SK-N-SH treated with all-trans-retinoic acid at 6 μM for 48 hours (cell line): ENCODE measurements around the gene ISG15.

Experiments
- ATAC-seq: fragments of 200-7000 bp; cut with Tn5 transposase; 3 replicates; pipeline ENCODE4 v1.9.1; 2020; ENCODE audit warnings: mild to moderate bottlenecking, moderate library complexity
- ARNTL ChIP-seq: fragments of 450-650 bp; formaldehyde crosslinking; IDR thresholded peaks from 2 replicates; pipeline ENCODE4 v1.5.0; 2020; ENCODE audit warnings: low read depth, mild to moderate bottlenecking, moderate library complexity, borderline replicate concordance
- BACH2 ChIP-seq: fragments of 250-450 bp; sonication (Bioruptor Pico); IDR thresholded peaks from 2 replicates; pipeline ENCODE4 v1.9.0; 2021; ENCODE audit warnings: mild to moderate bottlenecking, borderline replicate concordance
- CSDC2 ChIP-seq: fragments of 250-450 bp; sonication (Bioruptor Pico); IDR thresholded peaks from 2 replicates; pipeline ENCODE4 v1.5.0; 2020; ENCODE audit warnings: mild to moderate bottlenecking, moderate library complexity
- ESRRG ChIP-seq: fragments of 250-450 bp; sonication (Bioruptor Pico); IDR thresholded peaks from 2 replicates; pipeline ENCODE4 v1.6.1; 2021; ENCODE audit warnings: mild to moderate bottlenecking
- GLIS3 ChIP-seq: fragments of 250-450 bp; sonication (Bioruptor Pico); IDR thresholded peaks from 2 replicates; pipeline ENCODE4 v1.5.0; 2020; ENCODE audit warnings: mild to moderate bottlenecking, moderate library complexity
- OSR1 ChIP-seq: fragments of 250-450 bp; sonication (Bioruptor Pico); IDR thresholded peaks from 2 replicates; pipeline ENCODE4 v1.8.0; 2022; ENCODE audit warnings: moderate library complexity, mild to moderate bottlenecking, inconsistent platforms
- PPARA ChIP-seq: fragments of 250-450 bp; sonication (Bioruptor Pico); IDR thresholded peaks from 2 replicates; pipeline ENCODE4 v1.5.0; 2020; ENCODE audit warnings: mild to moderate bottlenecking, borderline replicate concordance
- RARB ChIP-seq: fragments of 250-450 bp; sonication (Bioruptor Pico); IDR thresholded peaks from 2 replicates; pipeline ENCODE4 v1.8.0; 2021; ENCODE audit warnings: mild to moderate bottlenecking, moderate library complexity
- SNAI2 ChIP-seq: fragments of 250-450 bp; sonication (Bioruptor Pico); IDR thresholded peaks from 2 replicates; pipeline ENCODE4 v1.5.0; 2020; ENCODE audit warnings: mild to moderate bottlenecking, moderate library complexity
- TCF4 ChIP-seq: fragments of 250-450 bp; sonication (Bioruptor Pico); IDR thresholded peaks from 2 replicates; pipeline ENCODE4 v1.8.0; 2021; ENCODE audit warnings: mild to moderate bottlenecking, moderate library complexity, borderline replicate concordance
- TOX ChIP-seq: fragments of 250-450 bp; sonication (Bioruptor Pico); IDR thresholded peaks from 2 replicates; pipeline ENCODE4 v1.8.0; 2021; ENCODE audit warnings: mild to moderate bottlenecking, moderate library complexity, borderline replicate concordance
- ZFP3 ChIP-seq: fragments of 250-450 bp; sonication (Bioruptor Pico); IDR thresholded peaks from 2 replicates; pipeline ENCODE4 v1.5.0; 2020; ENCODE audit warnings: mild to moderate bottlenecking, moderate library complexity
- ZNF565 ChIP-seq: fragments of 450-650 bp; formaldehyde crosslinking; conservative IDR thresholded peaks from 2 replicates; pipeline ENCODE4 v1.5.0; 2020; ENCODE audit warnings: low read depth, mild to moderate bottlenecking, moderate library complexity
- TF ChIP-seq, protein P1 (sequence below): fragments of 250-450 bp; sonication (Bioruptor Pico); IDR thresholded peaks from 2 replicates; pipeline ENCODE4 v1.8.0; 2021; ENCODE audit warnings: low read depth, mild to moderate bottlenecking, moderate library complexity, borderline replicate concordance
- TF ChIP-seq, protein P2 (sequence below): fragments of 250-450 bp; sonication (Bioruptor Pico); IDR thresholded peaks from 2 replicates; pipeline ENCODE4 v1.5.0; 2020; ENCODE audit warnings: mild to moderate bottlenecking, moderate library complexity
- TF ChIP-seq, protein P3 (sequence below): fragments of 250-450 bp; sonication (Bioruptor Pico); IDR thresholded peaks from 2 replicates; pipeline ENCODE4 v1.8.0; 2020; ENCODE audit warnings: mild to moderate bottlenecking, moderate library complexity, borderline replicate concordance
- TF ChIP-seq, protein P4 (sequence below): fragments of 250-450 bp; sonication (Bioruptor Pico); IDR thresholded peaks from 2 replicates; pipeline ENCODE4 v1.5.1; 2021; ENCODE audit warnings: mild to moderate bottlenecking, moderate library complexity
- TF ChIP-seq, protein P5 (sequence below): fragments of 250-450 bp; sonication (Bioruptor Pico); IDR thresholded peaks from 2 replicates; pipeline ENCODE4 v1.5.1; 2020; ENCODE audit warnings: low read depth, mild to moderate bottlenecking, moderate library complexity

The ISG15 gene

DNA sequence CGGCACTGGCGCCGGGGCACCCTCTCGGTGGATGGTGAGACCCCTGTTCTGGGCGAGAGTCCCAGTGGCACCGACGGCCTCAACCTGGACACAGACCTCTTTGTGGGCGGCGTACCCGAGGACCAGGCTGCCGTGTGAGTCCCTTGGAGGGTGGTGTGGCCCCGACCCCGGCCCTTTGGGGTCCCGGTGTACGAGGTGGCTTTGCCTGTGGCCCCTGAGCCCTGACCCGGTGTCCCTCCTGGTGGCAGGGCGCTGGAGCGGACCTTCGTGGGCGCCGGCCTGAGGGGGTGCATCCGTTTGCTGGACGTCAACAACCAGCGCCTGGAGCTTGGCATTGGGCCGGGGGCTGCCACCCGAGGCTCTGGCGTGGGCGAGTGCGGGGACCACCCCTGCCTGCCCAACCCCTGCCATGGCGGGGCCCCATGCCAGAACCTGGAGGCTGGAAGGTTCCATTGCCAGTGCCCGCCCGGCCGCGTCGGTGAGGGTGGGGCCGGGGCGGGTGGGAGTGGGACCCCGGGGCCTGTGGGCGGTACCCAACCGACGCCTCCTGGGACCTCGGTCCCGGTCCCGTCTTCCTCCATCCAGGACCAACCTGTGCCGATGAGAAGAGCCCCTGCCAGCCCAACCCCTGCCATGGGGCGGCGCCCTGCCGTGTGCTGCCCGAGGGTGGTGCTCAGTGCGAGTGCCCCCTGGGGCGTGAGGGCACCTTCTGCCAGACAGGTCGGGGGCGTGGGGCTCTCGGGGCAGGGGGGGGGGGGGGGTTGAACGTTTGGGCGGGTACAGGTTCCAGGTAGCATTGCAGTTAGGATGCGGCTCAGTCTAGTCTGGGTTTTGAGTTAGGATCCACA lies 36.2 kb downstream of the ISG15 start:
- TF ChIP-seq, protein P1, sequence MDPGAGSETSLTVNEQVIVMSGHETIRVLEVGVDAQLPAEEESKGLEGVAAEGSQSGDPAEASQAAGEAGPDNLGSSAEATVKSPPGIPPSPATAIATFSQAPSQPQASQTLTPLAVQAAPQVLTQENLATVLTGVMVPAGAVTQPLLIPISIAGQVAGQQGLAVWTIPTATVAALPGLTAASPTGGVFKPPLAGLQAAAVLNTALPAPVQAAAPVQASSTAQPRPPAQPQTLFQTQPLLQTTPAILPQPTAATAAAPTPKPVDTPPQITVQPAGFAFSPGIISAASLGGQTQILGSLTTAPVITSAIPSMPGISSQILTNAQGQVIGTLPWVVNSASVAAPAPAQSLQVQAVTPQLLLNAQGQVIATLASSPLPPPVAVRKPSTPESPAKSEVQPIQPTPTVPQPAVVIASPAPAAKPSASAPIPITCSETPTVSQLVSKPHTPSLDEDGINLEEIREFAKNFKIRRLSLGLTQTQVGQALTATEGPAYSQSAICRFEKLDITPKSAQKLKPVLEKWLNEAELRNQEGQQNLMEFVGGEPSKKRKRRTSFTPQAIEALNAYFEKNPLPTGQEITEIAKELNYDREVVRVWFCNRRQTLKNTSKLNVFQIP (CRISPR knock-in tag) = no peak
- TF ChIP-seq SNAI2 (CRISPR knock-in tag) (no peak), BACH2 (CRISPR knock-in tag) (no peak), OSR1 (no peak), ZFP3 (CRISPR knock-in tag) (no peak), GLIS3 (CRISPR knock-in tag) (no peak), RARB (CRISPR knock-in tag) (no peak), ARNTL (CRISPR knock-in tag) (no peak), ESRRG (CRISPR knock-in tag) (no peak), ZNF565 (CRISPR knock-in tag) (no peak), PPARA (no peak), CSDC2 (CRISPR knock-in tag) (no peak), TCF4 (CRISPR knock-in tag) (no peak)
- TF ChIP-seq, protein P2, sequence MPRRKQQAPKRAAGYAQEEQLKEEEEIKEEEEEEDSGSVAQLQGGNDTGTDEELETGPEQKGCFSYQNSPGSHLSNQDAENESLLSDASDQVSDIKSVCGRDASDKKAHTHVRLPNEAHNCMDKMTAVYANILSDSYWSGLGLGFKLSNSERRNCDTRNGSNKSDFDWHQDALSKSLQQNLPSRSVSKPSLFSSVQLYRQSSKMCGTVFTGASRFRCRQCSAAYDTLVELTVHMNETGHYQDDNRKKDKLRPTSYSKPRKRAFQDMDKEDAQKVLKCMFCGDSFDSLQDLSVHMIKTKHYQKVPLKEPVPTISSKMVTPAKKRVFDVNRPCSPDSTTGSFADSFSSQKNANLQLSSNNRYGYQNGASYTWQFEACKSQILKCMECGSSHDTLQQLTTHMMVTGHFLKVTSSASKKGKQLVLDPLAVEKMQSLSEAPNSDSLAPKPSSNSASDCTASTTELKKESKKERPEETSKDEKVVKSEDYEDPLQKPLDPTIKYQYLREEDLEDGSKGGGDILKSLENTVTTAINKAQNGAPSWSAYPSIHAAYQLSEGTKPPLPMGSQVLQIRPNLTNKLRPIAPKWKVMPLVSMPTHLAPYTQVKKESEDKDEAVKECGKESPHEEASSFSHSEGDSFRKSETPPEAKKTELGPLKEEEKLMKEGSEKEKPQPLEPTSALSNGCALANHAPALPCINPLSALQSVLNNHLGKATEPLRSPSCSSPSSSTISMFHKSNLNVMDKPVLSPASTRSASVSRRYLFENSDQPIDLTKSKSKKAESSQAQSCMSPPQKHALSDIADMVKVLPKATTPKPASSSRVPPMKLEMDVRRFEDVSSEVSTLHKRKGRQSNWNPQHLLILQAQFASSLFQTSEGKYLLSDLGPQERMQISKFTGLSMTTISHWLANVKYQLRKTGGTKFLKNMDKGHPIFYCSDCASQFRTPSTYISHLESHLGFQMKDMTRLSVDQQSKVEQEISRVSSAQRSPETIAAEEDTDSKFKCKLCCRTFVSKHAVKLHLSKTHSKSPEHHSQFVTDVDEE (CRISPR knock-in tag) = no peak
- TF ChIP-seq, protein P3, sequence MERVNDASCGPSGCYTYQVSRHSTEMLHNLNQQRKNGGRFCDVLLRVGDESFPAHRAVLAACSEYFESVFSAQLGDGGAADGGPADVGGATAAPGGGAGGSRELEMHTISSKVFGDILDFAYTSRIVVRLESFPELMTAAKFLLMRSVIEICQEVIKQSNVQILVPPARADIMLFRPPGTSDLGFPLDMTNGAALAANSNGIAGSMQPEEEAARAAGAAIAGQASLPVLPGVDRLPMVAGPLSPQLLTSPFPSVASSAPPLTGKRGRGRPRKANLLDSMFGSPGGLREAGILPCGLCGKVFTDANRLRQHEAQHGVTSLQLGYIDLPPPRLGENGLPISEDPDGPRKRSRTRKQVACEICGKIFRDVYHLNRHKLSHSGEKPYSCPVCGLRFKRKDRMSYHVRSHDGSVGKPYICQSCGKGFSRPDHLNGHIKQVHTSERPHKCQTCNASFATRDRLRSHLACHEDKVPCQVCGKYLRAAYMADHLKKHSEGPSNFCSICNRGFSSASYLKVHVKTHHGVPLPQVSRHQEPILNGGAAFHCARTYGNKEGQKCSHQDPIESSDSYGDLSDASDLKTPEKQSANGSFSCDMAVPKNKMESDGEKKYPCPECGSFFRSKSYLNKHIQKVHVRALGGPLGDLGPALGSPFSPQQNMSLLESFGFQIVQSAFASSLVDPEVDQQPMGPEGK = no peak
- TF ChIP-seq, protein P4, sequence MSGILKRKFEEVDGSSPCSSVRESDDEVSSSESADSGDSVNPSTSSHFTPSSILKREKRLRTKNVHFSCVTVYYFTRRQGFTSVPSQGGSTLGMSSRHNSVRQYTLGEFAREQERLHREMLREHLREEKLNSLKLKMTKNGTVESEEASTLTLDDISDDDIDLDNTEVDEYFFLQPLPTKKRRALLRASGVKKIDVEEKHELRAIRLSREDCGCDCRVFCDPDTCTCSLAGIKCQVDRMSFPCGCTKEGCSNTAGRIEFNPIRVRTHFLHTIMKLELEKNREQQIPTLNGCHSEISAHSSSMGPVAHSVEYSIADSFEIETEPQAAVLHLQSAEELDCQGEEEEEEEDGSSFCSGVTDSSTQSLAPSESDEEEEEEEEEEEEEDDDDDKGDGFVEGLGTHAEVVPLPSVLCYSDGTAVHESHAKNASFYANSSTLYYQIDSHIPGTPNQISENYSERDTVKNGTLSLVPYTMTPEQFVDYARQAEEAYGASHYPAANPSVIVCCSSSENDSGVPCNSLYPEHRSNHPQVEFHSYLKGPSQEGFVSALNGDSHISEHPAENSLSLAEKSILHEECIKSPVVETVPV = no peak
- TF ChIP-seq, protein P5, sequence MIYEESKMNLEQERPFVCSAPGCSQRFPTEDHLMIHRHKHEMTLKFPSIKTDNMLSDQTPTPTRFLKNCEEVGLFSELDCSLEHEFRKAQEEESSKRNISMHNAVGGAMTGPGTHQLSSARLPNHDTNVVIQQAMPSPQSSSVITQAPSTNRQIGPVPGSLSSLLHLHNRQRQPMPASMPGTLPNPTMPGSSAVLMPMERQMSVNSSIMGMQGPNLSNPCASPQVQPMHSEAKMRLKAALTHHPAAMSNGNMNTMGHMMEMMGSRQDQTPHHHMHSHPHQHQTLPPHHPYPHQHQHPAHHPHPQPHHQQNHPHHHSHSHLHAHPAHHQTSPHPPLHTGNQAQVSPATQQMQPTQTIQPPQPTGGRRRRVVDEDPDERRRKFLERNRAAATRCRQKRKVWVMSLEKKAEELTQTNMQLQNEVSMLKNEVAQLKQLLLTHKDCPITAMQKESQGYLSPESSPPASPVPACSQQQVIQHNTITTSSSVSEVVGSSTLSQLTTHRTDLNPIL (CRISPR knock-in tag) = no peak
- TF ChIP-seq, all 23 proteins: peak for 0
- no peak for ATAC-seq

DNA sequence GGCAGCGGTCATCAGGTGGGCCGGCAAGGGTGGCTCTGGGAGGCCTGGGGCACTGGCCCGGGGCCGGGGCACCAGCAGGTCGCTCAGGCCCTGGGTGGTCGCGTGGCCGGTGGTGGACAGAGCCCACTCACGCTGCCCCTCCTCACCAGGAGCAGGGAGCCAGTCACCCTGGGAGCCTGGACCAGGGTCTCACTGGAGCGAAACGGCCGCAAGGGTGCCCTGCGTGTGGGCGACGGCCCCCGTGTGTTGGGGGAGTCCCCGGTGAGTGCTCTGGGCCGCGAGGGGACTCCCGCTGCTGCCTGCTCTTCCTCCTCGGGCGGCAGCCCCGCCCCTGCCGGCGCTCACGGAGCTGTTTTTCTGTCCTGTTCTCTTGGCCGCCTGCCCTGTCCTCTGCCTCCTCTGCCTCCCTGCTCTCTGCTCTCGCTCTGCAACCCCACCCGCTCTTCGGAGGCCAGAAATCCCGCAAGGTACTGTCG lies 37.3 kb downstream of the ISG15 start:
- TF ChIP-seq BACH2 (CRISPR knock-in tag) = no peak
- no peak for TF ChIP-seq SNAI2 (CRISPR knock-in tag)
- no peak for TF ChIP-seq TOX (CRISPR knock-in tag)
- TF ChIP-seq TCF4 (CRISPR knock-in tag) = no peak
- no peak for TF ChIP-seq ZFP3 (CRISPR knock-in tag)
- TF ChIP-seq OSR1 = no peak
- TF ChIP-seq, protein P1 (CRISPR knock-in tag) = no peak
- TF ChIP-seq, protein P5 (CRISPR knock-in tag) = no peak
- TF ChIP-seq ESRRG (CRISPR knock-in tag) = no peak
- TF ChIP-seq GLIS3 (CRISPR knock-in tag) = no peak
- TF ChIP-seq, protein P3 = no peak
- TF ChIP-seq, protein P2 (CRISPR knock-in tag) = no peak
- no peak for ATAC-seq
